ACC112 (cell line): ENCODE results near the gene SLC27A4.

ENCODE experiments used
- H2AFZ ChIP-seq: fragments of 200-600 bp; sonication (generic); one replicate; pipeline ENCODE4 v1.6.0; 2017; ENCODE audit warnings: antibody characterized with exemption, low read length; ENCODE audit not compliant: unreplicated experiment
- H3K27ac ChIP-seq: fragments of 200-600 bp; sonication (generic); 2 replicates; pipeline ENCODE4 v1.5.1; 2014; ENCODE audit warnings: low read depth, mild to moderate bottlenecking, antibody characterized with exemption, low read length, moderate library complexity
- H3K27me3 ChIP-seq: fragments of 200-600 bp; sonication (generic); 2 replicates; pipeline ENCODE4 v1.6.1; 2014; ENCODE audit warnings: mild to moderate bottlenecking, antibody characterized with exemption, low read length, moderate library complexity, mixed read lengths; ENCODE audit not compliant: insufficient read depth
- H3K36me3 ChIP-seq: fragments of 200-600 bp; sonication (generic); 2 replicates; pipeline ENCODE4 v1.6.1; 2016; ENCODE audit warnings: mild to moderate bottlenecking, antibody characterized with exemption, low read length, moderate library complexity, mixed read lengths; ENCODE audit not compliant: insufficient read depth
- H3K4me1 ChIP-seq: fragments of 200-600 bp; sonication (generic); one replicate; pipeline ENCODE4 v1.6.1; 2016; ENCODE audit warnings: low read length, mixed read lengths; ENCODE audit not compliant: insufficient read depth, unreplicated experiment, control insufficient read depth
- H3K4me3 ChIP-seq: fragments of 200-600 bp; sonication (generic); 2 replicates; pipeline ENCODE4 v1.5.1; 2014; ENCODE audit warnings: mild to moderate bottlenecking, low read depth, low read length
- H3K79me2 ChIP-seq: fragments of 200-600 bp; sonication (generic); one replicate; pipeline ENCODE4 v1.6.0; 2016; ENCODE audit warnings: low read length; ENCODE audit not compliant: control insufficient read depth, unreplicated experiment, insufficient read depth

The SLC27A4 gene

DNA sequence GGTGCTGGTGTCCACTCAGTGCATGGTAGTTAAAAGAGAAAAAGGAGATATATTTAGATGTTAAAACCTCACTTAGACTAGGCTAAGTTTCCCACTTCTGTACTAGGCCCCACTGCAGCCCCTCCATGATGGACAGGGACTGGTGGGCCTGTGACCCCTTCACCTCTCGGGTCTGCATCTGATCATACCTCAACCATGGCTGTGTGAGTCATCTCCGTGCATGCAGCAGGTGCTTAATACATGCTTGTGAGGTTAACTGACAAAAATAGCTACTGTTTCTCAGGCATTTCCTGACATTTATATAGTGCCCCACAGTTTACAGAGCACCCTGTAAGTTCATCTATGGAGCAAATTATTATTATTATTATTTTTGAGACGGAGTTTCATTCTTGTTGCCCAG, 22.4 kb downstream of the SLC27A4 start:
- H3K36me3 ChIP-seq = no peaks in the 10 kb centered on the region
- H3K27me3 ChIP-seq = no peaks in the 10 kb centered on the region
- H3K4me1 ChIP-seq = peaks cover 13% of the 10 kb centered on the region
- H2AFZ ChIP-seq = peak overlapping the region; percentile 10
- no peak overlapping the region for H3K27ac ChIP-seq
- no peaks in the 10 kb centered on the region for H3K79me2 ChIP-seq
- H3K4me3 ChIP-seq = no peak overlapping the region

DNA sequence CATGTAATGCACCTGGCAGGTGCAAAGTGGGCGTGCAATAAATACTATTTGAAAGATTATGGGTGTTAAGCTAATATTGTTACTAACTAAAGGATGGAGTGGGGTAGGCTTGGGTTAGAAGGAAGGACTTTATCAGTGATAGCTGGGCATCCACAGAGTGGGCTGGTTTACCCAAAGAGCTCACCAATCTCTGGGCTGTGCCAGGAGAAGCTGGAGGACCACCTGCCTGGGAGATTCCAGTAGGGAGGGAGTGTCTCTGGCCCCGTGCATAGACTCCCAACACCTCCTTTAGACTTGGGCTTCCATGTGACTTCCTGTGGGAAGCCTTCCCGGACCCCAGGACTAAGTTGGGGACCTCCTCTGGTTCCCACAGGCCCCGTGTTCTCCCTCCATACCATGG, 25.2 kb downstream of the SLC27A4 start:
- no peak overlapping the region for H3K27ac ChIP-seq
- H3K79me2 ChIP-seq = no peaks in the 10 kb centered on the region
- H3K4me3 ChIP-seq = no peak overlapping the region
- peaks cover 19% of the 10 kb centered on the region for H3K4me1 ChIP-seq
- no peaks in the 10 kb centered on the region for H3K27me3 ChIP-seq
- H3K36me3 ChIP-seq = no peaks in the 10 kb centered on the region
- H2AFZ ChIP-seq = no peak overlapping the region

DNA sequence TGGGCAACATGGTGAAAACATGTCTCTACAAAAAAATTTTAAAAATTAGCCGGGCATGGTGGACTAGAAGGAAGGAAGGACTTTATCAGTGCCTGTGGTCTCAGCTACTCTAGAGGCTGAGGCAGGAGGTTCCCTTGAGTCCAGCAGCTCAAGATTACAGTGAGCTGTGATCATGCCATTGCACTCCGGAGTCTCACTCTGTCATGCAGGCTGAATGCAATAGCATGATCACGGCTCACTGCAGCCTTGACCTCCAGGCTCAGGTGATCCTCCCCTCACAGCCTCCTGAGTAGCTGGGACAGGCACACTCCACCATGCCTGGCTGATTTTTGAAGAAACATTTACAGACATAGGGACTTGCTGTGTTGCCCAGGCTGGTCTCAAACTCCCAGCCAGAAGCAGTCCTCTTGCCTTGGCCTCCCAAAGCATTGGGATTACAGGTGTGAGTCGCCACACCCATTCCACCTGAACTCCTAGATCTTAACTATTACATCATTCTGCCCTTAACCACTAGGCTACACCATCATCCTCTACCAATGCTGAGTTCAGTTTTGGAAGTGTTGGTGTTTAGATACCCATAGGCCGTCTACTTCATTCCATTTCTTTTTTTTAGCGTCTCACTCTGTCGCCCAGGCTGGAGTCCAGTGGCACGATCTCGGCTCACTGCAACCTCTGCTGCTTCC, 28.8 kb downstream of the SLC27A4 start:
- no peaks in the 10 kb centered on the region for H3K36me3 ChIP-seq
- H3K4me1 ChIP-seq = peaks cover 19% of the 10 kb centered on the region
- no peak overlapping the region for H3K27ac ChIP-seq
- peaks cover 27% of the 10 kb centered on the region for H3K79me2 ChIP-seq
- no peak overlapping the region for H3K4me3 ChIP-seq
- no peaks in the 10 kb centered on the region for H3K27me3 ChIP-seq
- no peak overlapping the region for H2AFZ ChIP-seq

DNA sequence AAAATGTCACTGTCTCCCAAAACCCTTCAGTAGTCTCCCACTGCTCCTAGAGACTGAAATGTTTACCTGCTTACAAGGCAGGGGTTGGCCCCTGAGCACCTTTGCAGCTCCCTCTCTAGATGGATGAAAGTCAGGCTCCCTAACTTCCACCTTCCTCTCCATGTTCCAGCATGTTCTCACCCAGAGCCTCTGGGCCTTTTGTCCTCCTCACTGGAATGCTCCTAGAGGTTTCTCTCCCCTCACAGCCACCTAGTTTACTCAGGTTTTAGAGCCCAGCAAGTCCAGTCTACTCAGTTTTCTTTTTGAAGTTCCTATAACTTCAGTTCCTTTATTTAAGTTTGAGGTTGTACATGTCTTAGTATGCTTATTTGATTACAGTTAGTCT, 30.0 kb downstream of the SLC27A4 start:
- H3K36me3 ChIP-seq = no peaks in the 10 kb centered on the region
- H3K4me1 ChIP-seq = peaks cover 19% of the 10 kb centered on the region
- no peaks in the 10 kb centered on the region for H3K27me3 ChIP-seq
- peak overlapping the region; percentile 86 for H3K27ac ChIP-seq
- H2AFZ ChIP-seq = peak overlapping the region; percentile 81
- peaks cover 37% of the 10 kb centered on the region for H3K79me2 ChIP-seq
- H3K4me3 ChIP-seq = peak overlapping the region; percentile 95

DNA sequence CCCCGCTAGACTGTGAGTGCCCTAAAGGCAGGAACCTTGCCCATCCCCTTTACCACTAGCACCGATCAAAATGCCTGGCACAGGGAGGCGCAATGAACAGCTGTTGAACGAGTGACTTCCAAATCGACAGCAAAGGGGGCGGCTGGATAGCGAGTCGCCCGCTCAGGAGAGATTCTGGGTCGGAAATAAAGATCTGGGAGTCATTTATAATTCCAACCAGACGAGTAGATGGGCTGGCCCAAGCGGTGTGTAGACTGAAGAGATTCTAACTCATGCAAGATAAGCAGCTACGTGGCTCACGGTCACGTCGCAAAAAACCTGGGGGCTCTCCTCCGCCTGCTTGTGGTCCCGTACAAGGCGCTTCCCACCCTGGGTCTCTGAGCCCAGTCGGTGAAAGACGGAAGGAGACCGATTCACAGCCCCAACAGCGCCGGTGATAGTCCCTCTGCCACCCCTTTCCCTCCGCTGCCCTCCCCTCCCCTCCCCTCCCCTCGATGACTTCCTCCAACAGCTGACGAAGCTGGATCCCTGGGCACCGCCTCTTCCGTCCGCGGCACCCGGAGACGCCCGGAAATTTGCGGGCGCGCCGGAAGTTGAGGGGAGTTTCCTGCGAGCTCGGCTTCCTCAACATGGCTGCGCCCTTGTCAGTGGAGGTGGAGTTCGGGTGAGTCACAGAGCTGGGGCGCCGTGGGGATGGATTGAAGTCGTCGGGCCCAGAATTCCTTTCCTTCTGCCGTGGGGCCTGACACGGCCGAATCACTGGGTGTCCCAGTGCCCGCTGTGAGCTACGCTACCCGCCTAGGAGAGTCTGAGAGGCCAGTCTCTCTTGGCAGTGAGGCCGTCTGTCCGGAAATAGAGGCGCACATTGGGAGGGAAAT, 30.7 kb downstream of the SLC27A4 start, which contains the start of gene URM1:
Gene URM1, plus strand, starts transcription at position 623 of the 878 bp plus-strand sequence. Its CDS starts 7 bp downstream, at position 630.
- H3K79me2 ChIP-seq = peaks cover 38% of the 10 kb centered on the region
- H3K4me3 ChIP-seq = peak within 1 kb of the TSS; percentile 95
- no peaks in the 10 kb centered on the region for H3K36me3 ChIP-seq
- H3K27me3 ChIP-seq = no peaks in the 10 kb centered on the region
- peaks cover 19% of the 10 kb centered on the region for H3K4me1 ChIP-seq
- H2AFZ ChIP-seq = peak within 1 kb of the TSS; percentile 83
- H3K27ac ChIP-seq = peak within 1 kb of the TSS; percentile 86

DNA sequence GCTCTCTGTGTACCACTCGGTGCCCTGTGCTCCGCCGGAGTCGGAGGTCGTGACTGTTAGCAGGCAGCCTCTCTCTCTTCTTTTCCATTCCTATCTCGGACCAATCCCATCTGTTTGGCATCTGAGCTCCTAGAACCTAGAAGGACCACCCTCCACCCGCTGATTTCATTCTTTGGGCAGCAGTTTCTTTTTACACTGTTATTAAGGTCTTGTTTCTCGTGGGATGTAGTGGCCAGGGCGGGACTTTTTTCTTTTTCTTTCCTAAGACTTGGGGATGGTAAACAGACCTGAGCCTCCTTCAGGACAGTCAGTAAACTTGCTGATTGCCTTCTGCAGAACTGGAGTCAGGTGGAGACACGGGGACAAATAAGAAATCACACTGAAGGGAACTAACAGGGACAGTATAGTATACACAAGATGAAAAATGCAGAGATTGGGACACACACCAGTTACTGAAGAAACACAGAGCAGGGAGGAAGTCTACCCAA, 31.3 kb downstream of the SLC27A4 start:
- peak overlapping the region; percentile 86 for H3K27ac ChIP-seq
- H3K4me1 ChIP-seq = peaks cover 19% of the 10 kb centered on the region
- no peaks in the 10 kb centered on the region for H3K27me3 ChIP-seq
- peak overlapping the region; percentile 83 for H2AFZ ChIP-seq
- peak overlapping the region; percentile 95 for H3K4me3 ChIP-seq
- H3K79me2 ChIP-seq = peaks cover 42% of the 10 kb centered on the region
- no peaks in the 10 kb centered on the region for H3K36me3 ChIP-seq

DNA sequence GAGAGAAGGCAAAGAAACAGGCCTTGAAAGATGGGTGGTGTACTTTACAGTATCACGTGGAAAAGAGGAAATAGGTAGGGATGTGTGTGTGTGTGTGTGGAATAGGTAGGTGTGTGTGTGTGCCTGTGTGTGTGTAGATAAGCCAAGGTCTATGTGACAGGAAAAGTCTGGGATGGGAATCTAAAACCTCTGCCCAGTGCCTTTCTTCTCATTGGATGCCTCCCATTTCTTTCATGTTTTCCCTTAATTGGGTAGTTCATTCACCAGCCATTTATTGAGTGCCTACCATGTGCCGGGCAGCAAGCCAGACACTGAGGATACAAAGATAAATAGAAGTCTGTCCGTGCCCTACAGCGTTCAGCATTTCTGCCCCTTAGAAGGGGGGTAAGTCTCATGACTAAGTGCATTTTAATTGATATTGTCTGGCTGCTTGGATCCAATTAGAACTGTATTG, 31.9 kb downstream of the SLC27A4 start:
- H3K27ac ChIP-seq = peak overlapping the region; percentile 86
- no peaks in the 10 kb centered on the region for H3K36me3 ChIP-seq
- no peaks in the 10 kb centered on the region for H3K27me3 ChIP-seq
- peaks cover 47% of the 10 kb centered on the region for H3K79me2 ChIP-seq
- peak overlapping the region; percentile 95 for H3K4me3 ChIP-seq
- peaks cover 19% of the 10 kb centered on the region for H3K4me1 ChIP-seq
- H2AFZ ChIP-seq = no peak overlapping the region

DNA sequence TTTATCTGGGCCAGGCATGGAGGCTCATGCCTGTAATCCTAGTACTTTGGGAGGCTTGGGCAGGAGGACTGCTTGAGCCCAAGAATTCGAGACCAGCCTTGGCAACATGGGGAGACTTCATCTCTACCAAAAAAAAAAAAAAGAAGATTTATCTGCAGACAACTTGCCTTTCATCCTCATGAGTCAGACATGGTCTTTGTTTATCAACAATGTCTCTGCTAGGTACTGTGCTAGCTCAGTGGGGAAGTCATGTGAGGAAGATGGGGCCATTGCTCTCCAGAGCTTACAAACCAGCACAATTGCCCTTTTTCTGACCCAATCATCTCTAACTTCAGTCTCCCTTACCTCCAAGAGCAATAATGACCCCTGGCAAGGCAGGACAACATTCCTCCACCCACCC, 32.5 kb downstream of the SLC27A4 start:
- no peaks in the 10 kb centered on the region for H3K36me3 ChIP-seq
- no peak overlapping the region for H2AFZ ChIP-seq
- peak overlapping the region; percentile 95 for H3K4me3 ChIP-seq
- H3K27ac ChIP-seq = peak overlapping the region; percentile 86
- H3K27me3 ChIP-seq = no peaks in the 10 kb centered on the region
- peaks cover 49% of the 10 kb centered on the region for H3K79me2 ChIP-seq
- peaks cover 19% of the 10 kb centered on the region for H3K4me1 ChIP-seq

DNA sequence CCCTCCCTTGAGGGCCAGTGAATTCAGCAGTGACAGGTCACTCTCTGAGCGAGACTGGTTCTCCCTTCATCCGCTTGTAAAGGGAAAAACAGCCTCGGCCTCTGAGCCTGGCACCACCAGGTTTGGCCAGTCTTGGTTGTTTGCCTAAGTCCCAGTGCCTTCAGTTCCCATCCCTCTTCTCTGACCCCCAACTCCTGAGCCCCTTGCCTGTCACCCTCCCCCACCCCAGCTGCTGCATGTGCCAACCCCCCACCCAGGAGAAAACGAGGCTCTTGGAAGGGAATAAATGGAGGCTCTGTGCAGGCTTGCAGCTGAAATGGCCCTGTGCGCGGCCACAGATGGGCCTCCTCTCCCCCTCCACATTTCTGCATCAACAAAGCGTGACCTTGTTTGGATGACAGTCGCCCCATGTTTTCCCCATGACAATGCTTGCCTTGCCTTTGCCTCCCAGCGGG, 33.9 kb downstream of the SLC27A4 start:
- H3K4me3 ChIP-seq = no peak overlapping the region
- peaks cover 50% of the 10 kb centered on the region for H3K79me2 ChIP-seq
- no peak overlapping the region for H2AFZ ChIP-seq
- peaks cover 19% of the 10 kb centered on the region for H3K4me1 ChIP-seq
- no peaks in the 10 kb centered on the region for H3K27me3 ChIP-seq
- no peaks in the 10 kb centered on the region for H3K36me3 ChIP-seq
- no peak overlapping the region for H3K27ac ChIP-seq

DNA sequence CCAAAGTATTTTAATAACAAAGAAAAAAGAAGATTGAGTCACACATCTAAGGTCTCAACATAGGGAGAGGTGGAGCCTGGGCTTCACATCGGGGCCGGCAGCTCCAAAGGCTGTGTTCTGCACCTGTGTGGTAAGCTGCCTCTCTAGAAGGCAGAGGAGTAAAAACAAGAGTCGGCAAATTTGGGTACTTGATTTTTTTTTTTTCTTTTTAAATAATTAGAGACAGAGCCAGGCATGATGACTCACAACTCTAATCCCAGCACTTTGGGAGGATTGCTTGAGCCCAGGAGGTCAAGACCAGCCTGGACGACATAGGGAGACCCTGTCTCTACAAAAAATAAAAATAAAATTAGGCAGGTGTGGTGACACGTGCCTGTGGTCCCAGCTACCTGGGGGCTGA, 35.5 kb downstream of the SLC27A4 start:
- no peaks in the 10 kb centered on the region for H3K36me3 ChIP-seq
- H3K79me2 ChIP-seq = peaks cover 50% of the 10 kb centered on the region
- H2AFZ ChIP-seq = no peak overlapping the region
- H3K4me1 ChIP-seq = peaks cover 13% of the 10 kb centered on the region
- H3K27me3 ChIP-seq = no peaks in the 10 kb centered on the region
- H3K4me3 ChIP-seq = no peak overlapping the region
- H3K27ac ChIP-seq = no peak overlapping the region
